PFSK-1 (cell line): ENCODE measurements around the gene WNK1.

Source experiments
- FOXP2 ChIP-seq: optimal IDR thresholded peaks from 2 replicates; pipeline ENCODE3; 2011; ENCODE audit warnings: borderline replicate concordance, control low read depth, inconsistent platforms; ENCODE audit not compliant: insufficient read depth; ENCODE audit errors: extremely low read length, extremely low read depth
- POLR2AphosphoS5 ChIP-seq: IDR thresholded peaks from 2 replicates; pipeline ENCODE4 v1.6.1; 2012; ENCODE audit warnings: low read depth, mild to moderate bottlenecking, control low read depth, low read length, moderate library complexity
- REST ChIP-seq, 2 experiments: IDR thresholded peaks; 2 replicates each; pipeline versions ENCODE4 v1.6.1 to v1.8.0; 2011 to 2012; ENCODE audit warnings: low read depth in 2 of 2, low read length in 2 of 2, control low read depth in 1 of 2, inconsistent platforms in 1 of 2, mild to moderate bottlenecking in 1 of 2, moderate library complexity in 1 of 2; ENCODE audit not compliant: insufficient read depth in 1 of 2
- SIN3A ChIP-seq: IDR thresholded peaks from 2 replicates; pipeline ENCODE4 v1.6.1; 2012; ENCODE audit warnings: mild to moderate bottlenecking, low read length, moderate library complexity, borderline replicate concordance; ENCODE audit not compliant: insufficient read depth
- TAF1 ChIP-seq: IDR thresholded peaks from 2 replicates; pipeline ENCODE4 v1.6.1; 2012; ENCODE audit warnings: low read length, control low read depth, borderline replicate concordance; ENCODE audit not compliant: insufficient read depth

WNK1 gene

GRCh38 chr12:817941-818600, 65.7 kb downstream of the WNK1 start:
- TF ChIP-seq TAF1 (no peak), POLR2AphosphoS5 (no peak), FOXP2 (no peak), REST (IDR thresholded peaks at IDR 0.05; ENCODE audit: insufficient read depth in 1 of 2, low read depth in 2 of 2, low read length in 2 of 2) (no peak), SIN3A (no peak)

DNA sequence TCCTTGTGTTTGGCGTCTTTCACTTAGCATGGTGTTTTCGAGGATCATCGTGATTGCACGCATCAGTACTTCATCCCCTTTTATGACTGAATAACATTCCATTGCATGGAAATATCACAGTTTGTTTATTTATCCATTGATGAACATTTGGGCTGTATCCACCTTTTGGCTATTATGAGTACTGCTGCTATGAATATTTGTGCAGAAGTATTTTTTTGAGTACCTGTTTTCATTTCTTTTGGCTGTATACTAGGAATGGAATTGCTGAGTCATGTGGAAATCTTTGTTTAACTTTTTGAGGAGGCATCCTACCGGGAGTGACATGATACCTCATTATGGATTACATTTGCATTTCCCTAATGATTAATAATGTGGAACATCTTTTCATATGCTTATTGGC, 66.4 kb downstream of the WNK1 start:
- no peak for TF ChIP-seq SIN3A
- no peak for TF ChIP-seq REST (IDR thresholded peaks at IDR 0.05; ENCODE audit: insufficient read depth in 1 of 2, low read depth in 2 of 2, low read length in 2 of 2)
- no peak for TF ChIP-seq POLR2AphosphoS5
- no peak for TF ChIP-seq TAF1
- no peak for TF ChIP-seq FOXP2

- TF ChIP-seq POLR2AphosphoS5 (no peak), SIN3A (no peak), FOXP2 (no peak), TAF1 (no peak), REST (IDR thresholded peaks at IDR 0.05; ENCODE audit: insufficient read depth in 1 of 2, low read depth in 2 of 2, low read length in 2 of 2) (no peak)
These were observed 68.0 kb downstream of the WNK1 start for GRCh38 chr12:820336-820735.

DNA sequence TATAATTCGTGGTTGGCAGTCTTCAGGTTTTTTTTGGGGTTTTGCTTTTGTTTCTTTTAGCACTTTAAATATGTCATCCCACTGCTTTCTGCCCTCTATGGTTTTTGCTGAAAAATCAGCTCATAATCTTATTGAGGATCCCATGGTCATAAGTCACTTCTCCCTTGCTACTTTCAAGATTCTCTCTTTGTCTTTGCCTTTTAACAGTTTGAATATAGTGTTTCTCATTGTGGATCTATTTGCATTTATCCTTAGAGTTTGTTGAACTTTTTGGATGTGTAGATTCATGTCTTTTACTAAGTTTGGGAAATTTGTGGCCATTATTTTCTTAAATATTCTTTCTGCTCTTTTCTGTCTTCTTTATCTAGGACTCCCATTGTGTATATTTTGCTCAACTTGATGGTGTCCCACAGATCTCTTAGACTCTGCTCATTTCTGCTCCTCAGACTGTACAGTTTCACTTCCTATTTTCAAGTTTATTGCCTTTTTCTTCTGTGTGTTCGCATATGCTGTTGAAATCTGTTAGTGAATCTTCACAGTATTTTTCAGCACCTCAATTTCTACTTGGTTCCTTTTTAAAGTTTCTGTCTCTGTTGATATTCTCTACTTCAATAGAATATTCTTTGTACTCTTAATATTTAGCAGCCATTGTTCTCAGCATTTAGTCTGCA, 70.8 kb downstream of the WNK1 start:
- no peak for TF ChIP-seq FOXP2
- TF ChIP-seq REST (IDR thresholded peaks at IDR 0.05; ENCODE audit: insufficient read depth in 1 of 2, low read depth in 2 of 2, low read length in 2 of 2), result no peak
- no peak for TF ChIP-seq SIN3A
- TF ChIP-seq POLR2AphosphoS5, result no peak
- no peak for TF ChIP-seq TAF1
